Limb (tissue), 2 donors: ENCODE data around the gene ABCB10.
"Not testable (repeated sequence)": the region's sequence is repeated elsewhere in the genome, so short reads cannot be mapped to it uniquely, and the experiment has no call there.

Experiments used
- DNase-seq, 2 donors: peaks; one replicate each; pipeline ENCODE4 v3.0.0-alpha.2; 2016; ENCODE audit errors: extremely low spot score in 2 of 2

Gene ABCB10

GRCh38 chr1:229558460-229559335 lies at the start of gene ABCB10:
TSS of gene ABCB10 (minus strand) at chr1:229558707. CDS start at chr1:229558652, 55 bp downstream.
- peak; percentile 98 for DNase-seq

GRCh38 chr1:229607370-229607769 lies 48.9 kb upstream of the ABCB10 start:
- DNase-seq = no peak

GRCh38 chr1:229603371-229604005 lies 45.0 kb upstream of the ABCB10 start:
- no peak for DNase-seq

GRCh38 chr1:229600229-229600628 lies 41.7 kb upstream of the ABCB10 start:
- DNase-seq = no peak

- DNase-seq = no peak
Observed at GRCh38 chr1:229599218-229599954, 40.9 kb upstream of the ABCB10 start.

- DNase-seq = no peak
Observed at GRCh38 chr1:229597877-229598276, 39.4 kb upstream of the ABCB10 start.

GRCh38 chr1:229596925-229597699 lies 38.6 kb upstream of the ABCB10 start:
- no peak for DNase-seq

GRCh38 chr1:229595876-229596275 lies 37.4 kb upstream of the ABCB10 start:
- not testable (repeated sequence) for DNase-seq

- no peak for DNase-seq
Observed at GRCh38 chr1:229594227-229595008, 35.9 kb upstream of the ABCB10 start.

GRCh38 chr1:229593800-229594199 lies 35.3 kb upstream of the ABCB10 start:
- DNase-seq = no peak

- DNase-seq = no peak
Observed at GRCh38 chr1:229590119-229590518, 31.6 kb upstream of the ABCB10 start.

- no peak for DNase-seq
Observed at GRCh38 chr1:229585338-229585737, 26.8 kb upstream of the ABCB10 start.

GRCh38 chr1:229582715-229583114 lies 24.2 kb upstream of the ABCB10 start:
- no peak for DNase-seq

GRCh38 chr1:229582011-229582694 lies 23.6 kb upstream of the ABCB10 start:
- peak; percentile 13 to 33 for DNase-seq

- DNase-seq = no peak
Observed at GRCh38 chr1:229581485-229581884, 23.0 kb upstream of the ABCB10 start.

- peak; percentile 61 to 75 for DNase-seq
Observed at GRCh38 chr1:229579059-229579673, 20.7 kb upstream of the ABCB10 start.

- DNase-seq = no peak
Observed at GRCh38 chr1:229578168-229579058, 19.9 kb upstream of the ABCB10 start.

- DNase-seq = no peak
Observed at GRCh38 chr1:229574679-229575442, 16.4 kb upstream of the ABCB10 start.
